Epithelial cell of prostate (primary cell): ENCODE measurements around the gene EEF1G.

Experiments used
- DNase-seq: peaks from one replicate; pipeline ENCODE4 v3.0.0-alpha.2; 2011; ENCODE audit warnings: low read depth, low spot score
- H3K27ac ChIP-seq: fragments of 450-650 bp; 2 replicates; pipeline ENCODE4 v1.5.1; 2017; ENCODE audit warnings: mild to moderate bottlenecking

The EEF1G gene

GRCh38 chr11:62543680-62544444, 29.8 kb downstream of the EEF1G start:
- no peak for DNase-seq
- peak overlapping the region; percentile 98 for H3K27ac ChIP-seq

GRCh38 chr11:62542750-62543567, 30.7 kb downstream of the EEF1G start:
- H3K27ac ChIP-seq, result peak overlapping the region; percentile 98
- no peak for DNase-seq

- no peak for DNase-seq
- peak overlapping the region; percentile 98 for H3K27ac ChIP-seq
Measured at GRCh38 chr11:62542111-62542745, 31.5 kb downstream of the EEF1G start.

- peak overlapping the region; percentile 98 for H3K27ac ChIP-seq
- no peak for DNase-seq
Measured at GRCh38 chr11:62540804-62541701, 32.6 kb downstream of the EEF1G start.

DNA sequence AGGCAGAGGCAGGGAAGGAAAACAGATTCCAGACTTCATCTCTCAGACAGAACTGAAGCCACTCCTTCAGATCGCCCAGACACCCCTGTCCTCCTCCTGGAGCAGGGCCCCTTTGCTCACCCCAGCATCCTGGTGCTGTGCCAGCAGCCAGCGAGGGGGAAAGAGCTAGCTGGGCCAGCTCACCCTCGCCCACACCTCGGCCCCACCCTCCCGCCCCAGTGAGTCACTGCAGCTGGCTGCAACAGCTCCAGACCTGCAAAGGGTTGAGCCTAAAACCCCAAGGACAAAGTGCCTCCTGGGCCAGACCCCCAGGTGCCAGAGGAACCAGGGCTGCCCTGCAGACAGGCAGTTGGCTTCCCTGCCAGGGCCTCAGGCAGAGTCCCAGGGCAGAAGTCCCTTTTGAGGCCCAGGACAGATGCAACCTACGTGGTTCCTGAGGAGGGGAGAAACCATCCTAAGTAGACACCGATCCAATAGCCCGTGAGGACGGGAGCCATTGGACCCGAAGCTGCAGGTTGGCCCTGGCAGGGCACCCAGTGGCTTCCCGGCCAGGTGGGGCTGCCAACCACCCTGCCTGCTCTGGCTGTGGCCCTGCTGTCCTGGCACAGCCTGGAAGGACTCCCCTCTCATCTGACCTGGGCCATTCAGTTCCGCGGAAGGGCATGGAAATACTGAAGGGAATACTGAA, 34.3 kb downstream of the EEF1G start:
- peak overlapping the region; percentile 98 for H3K27ac ChIP-seq
- no peak for DNase-seq

DNA sequence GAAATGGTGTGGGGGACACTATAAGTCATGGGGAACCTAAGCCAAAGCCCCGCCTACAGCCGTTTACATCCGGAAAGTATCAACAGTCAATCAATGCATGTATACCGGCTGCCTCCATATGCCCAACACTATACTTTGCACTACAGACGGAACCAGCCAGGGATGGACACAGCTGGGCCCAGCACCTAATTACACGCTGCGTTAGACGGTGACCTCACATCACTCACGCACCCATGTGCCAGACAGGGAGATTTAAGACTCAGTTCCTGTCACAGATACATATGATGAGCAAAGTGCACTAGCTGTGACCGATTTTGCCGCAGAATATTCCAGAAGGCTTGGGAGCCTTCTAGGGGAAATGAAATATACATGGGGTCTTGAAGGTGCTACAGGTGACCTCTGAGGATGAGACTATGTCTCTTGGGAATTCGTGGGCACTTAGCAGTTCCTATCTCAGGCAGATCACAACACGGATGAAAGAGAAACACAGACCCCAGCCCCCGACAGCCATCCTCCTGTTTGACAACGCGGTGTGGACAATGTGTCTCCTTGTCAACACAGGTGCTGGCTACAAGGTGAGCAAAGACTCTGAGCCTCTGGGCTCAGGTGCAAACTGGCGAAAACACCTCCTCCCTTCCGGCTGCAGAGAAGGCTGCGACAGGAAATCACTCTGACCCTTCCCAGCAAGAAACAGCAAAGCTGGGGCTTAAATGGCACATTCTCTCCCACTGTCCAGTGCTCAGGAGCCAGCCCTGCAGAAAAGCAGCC, 35.0 kb downstream of the EEF1G start:
- DNase-seq, result no peak
- peak overlapping the region; percentile 98 for H3K27ac ChIP-seq

GRCh38 chr11:62536301-62536957, 37.3 kb downstream of the EEF1G start:
- H3K27ac ChIP-seq, result no peak overlapping the region
- no peak for DNase-seq

DNA sequence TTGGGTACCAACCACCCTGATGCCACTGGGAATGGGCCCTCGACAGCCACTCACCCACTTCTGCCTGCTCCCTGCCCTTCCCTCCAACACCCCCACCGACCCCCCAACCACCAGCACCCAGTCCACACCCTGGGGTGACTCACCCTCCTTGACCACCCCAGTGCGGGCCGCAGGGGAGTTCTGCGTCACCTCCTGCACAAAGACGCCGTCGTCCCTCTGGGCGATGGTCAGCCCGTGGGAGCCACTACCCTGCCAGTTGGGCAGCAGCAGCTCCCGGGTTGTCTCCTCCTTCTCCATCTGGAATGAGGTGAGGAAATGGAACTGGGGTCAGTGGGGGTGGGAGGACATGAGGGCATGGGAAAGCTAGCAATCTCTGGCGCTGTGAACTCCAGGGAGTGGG, 37.9 kb downstream of the EEF1G start:
- DNase-seq, result no peak
- no peak overlapping the region for H3K27ac ChIP-seq

DNA sequence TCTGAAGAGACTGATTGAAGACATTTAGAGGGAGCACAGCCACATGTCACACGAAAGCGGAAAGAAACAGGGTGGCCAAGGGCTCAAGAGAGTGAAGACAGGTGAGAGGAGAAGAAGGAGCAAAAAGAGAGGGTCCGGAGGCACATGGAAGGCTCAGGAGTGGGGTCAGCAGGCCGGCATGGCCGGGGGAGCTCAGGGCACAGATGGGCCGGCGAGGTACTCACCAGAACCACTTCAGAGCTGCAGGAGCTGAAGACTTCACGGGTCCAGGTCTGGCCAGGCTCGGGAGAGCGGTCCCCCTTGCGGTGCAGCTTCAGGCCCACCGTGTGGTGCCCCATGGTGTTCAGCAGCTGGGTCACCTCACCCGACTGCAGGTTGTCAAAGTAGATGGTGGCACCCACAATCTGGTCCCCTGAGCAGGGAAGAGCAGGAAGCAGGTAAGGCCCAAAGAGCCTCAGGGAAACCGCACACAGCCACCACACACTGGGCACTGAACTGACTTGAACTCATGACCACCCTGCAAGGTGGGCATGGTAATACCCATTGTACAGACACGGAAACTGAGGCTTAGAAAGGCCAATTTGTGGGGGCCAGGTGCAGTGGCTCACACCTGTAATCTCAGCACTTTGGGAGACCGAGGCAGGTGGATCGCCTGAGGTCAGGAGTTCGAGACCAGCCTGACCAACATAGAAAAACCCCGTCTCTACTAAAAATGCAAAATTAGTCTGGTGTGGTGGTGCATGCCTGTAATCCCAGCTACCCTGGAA, 38.7 kb downstream of the EEF1G start:
- no peak for DNase-seq
- no peak overlapping the region for H3K27ac ChIP-seq

- no peak for DNase-seq
- H3K27ac ChIP-seq, result no peak overlapping the region
Measured at GRCh38 chr11:62532096-62532495, 41.6 kb downstream of the EEF1G start.

- no peak for DNase-seq
- no peak overlapping the region for H3K27ac ChIP-seq
Measured at GRCh38 chr11:62516736-62517371, 56.8 kb downstream of the EEF1G start.

GRCh38 chr11:62514151-62514550, 59.5 kb downstream of the EEF1G start:
- no peak overlapping the region for H3K27ac ChIP-seq
- no peak for DNase-seq

DNA sequence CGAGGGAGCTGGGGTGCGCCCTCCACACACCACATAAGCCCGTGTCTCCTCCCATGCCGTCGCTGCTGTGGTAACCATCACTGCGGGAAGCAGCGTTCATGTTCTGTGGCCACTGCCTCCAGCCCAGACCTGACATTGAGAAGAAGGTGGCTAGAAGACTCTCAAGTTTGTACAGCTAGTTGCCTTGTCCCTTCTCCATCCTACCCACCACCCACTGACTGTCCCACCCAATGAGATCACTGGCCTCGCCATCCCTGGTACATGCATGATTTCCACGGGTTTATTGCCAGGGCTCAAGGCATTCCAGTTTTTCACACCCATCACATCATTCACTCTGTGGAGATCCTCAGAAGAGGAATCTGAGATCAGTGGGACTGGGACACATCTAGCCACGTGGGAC, 60.1 kb downstream of the EEF1G start:
- H3K27ac ChIP-seq, result no peak overlapping the region
- DNase-seq, result no peak

GRCh38 chr11:62512961-62513360, 60.7 kb downstream of the EEF1G start:
- no peak overlapping the region for H3K27ac ChIP-seq
- no peak for DNase-seq
